ENCODE data around the gene TRPV4.

The TRPV4 gene

DNA sequence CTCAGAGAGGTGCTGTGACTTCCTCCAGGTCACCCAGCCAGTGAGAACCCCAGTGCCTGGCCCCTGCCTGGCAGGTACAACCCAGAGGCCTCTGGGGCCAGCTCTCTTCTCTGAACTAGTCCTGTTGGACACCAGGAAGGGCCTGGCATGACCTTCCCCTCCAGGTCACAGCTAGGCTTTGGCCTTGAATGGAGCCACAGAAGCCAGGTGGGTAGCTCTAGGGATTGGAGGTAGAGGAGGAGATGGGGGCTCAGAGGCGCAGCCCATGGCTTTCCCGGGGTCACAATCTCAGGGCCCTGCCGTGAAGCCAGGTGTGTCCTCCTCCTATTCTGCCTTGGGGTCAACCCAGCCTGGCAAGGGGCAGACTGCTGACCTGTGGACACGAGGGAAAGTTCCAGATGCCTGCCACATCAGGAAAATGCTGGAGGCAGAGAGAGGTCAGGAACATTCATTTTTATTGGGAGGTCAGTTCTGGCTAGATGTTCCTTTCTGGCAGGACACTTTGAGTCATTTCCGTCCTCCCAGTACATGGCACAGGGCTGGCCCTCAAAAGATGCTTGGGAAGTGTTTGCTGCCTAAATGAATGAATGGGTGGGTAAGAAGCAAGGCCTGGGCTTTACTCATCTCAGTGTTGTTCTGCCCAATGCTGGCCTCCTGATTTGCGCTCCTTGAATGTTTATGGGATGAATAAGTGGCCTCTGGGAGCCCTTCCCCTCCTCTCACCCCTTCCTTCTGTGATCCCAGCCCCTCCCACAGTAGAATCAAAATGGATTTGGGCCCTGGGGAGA, 94.1 kb downstream of the TRPV4 start:
- DNase-seq: no peak

DNA sequence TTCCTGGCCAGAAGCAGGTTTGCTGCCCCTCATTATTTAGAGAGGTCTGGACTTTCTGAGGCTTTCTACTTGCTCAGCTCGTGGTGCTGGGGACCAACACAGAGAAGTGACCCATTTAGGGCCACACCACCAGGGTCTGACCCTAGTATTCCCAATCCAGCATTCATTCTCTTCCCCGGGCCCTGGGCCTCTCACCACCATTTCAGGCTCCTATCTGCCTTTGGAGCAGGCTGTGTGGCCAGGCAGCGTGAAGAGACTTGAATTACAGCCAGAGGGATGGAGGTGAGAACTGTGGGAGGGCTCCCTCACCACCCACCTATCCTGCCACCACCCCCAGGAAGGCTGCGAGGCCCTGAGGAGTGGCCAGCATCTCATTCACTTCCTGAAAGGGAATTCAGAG, 95.0 kb downstream of the TRPV4 start:
- DNase-seq: no peak

DNA sequence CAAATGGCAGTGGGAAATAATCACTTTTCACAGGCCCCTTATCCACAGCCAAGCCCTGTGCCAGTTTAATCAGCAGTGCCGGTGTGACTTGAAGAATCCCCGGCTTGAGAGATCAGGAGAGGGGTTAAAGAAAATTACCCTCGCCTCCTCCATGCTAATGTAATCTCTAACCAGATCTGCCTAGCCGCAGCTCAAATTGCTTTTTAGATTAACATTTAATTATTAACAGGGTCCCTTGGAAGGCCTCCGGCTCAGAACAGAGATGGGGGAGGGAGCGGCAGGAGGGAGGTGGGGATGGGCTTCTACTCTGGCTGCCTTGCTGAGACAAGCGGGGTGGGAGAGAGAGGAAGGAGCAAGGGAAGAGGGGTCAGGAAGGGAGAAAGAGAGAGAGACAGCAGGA, 95.6 kb downstream of the TRPV4 start:
- no peak for DNase-seq

DNA sequence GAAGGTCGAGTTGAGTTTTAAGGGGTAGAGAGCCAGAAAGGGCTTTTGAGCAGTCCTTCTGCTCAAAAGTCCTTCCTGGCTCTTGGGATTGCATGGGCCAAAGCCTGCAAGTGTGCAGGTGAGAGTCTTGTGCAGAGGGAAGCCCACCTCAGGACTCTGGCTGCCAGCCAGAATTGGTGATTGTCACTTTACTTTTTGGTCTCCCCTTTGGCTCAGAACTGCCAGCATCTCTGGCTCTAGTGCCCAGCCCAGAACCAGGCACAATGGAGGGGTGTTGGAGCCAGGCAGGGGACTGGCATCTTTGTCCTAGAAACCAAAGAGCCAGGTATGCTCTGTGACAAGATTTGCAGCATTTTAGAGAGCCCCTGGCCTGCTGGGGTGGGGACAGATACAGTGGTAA, 96.1 kb downstream of the TRPV4 start:
- no peak for DNase-seq

DNA sequence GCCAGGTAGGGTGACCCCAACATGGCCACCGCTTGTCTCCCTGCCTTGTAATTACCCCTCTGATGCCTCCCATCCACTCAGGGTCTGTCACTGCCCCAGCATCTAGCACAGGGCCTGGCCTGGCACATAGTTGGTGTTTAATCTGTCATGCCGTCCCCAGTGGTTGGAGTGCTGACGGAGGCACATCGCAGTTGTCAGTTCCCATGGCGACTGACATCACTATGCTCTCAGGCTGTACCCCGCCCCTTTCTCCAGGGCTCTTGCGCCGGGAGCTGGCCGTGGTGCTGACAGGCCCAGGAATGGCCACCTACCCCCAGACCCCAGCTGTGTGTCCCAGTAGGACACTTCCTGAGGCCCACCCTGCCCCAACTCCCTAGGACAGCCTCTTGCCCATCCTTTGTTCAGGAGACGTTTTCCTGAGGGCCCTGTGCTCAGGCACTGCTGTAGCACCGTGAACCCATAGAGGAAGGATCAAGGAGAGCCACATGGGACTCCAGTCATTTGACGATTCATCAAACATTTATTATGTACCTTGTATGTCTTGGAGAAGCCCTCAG, 96.6 kb downstream of the TRPV4 start:
- DNase-seq: no peak

DNA sequence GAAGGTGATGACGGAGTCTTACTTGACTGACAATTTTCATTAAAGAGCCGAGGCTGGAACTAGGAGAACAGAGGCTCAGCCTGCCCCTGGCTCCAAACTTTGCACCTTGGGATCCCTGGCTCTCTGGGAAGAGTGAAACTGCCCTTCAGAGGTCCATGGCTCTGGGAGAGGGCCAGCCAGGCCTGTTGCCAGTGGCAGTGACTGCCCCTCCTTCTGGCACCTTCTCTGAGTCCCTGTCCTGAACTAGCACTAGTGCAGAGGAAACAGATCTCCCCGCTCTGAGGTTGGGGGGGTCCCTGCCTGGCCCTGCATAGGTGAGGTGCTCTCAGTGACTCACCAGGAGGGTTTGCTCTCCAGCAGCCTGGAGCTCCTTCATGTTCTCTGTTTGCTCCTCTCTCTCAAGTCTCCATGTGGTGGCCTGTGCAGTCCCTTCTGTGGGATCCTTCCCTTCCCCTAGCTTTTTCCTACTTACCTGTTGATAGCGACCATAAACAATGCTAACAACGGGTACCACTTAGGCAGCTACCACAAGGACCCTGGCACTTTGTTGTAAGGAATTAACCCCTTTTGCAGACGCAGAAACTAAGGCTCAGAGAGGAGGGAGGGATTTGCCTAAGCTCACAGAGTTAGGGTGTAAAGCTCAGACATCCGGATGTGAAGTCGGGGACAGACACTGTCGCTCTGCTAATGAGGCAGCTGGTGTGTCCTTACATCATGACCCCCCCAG, 97.2 kb downstream of the TRPV4 start:
- no peak for DNase-seq

DNA sequence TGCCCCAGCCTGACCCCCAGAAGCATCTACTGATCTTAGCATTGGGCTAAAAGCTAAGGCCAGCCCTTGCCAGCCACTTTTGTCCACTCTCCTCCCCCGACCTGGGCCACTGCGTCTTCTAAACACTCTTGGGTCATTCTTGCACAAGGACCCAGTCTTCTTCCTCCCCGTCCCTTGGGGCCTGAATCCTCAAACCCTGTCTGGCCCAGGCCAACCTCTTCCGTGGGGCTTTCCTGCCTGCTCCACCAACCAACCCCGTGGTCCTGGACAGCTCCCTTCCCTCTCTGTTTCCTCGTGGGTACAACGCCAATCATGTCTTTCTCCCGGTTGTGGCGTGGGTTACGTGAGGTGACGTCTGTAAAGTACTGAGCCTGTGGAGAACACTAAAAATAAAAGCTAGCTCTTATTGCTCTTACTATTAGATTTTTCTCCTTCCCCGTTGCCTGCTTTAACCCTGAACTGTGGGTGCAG, 98.1 kb downstream of the TRPV4 start:
- no peak for DNase-seq

DNA sequence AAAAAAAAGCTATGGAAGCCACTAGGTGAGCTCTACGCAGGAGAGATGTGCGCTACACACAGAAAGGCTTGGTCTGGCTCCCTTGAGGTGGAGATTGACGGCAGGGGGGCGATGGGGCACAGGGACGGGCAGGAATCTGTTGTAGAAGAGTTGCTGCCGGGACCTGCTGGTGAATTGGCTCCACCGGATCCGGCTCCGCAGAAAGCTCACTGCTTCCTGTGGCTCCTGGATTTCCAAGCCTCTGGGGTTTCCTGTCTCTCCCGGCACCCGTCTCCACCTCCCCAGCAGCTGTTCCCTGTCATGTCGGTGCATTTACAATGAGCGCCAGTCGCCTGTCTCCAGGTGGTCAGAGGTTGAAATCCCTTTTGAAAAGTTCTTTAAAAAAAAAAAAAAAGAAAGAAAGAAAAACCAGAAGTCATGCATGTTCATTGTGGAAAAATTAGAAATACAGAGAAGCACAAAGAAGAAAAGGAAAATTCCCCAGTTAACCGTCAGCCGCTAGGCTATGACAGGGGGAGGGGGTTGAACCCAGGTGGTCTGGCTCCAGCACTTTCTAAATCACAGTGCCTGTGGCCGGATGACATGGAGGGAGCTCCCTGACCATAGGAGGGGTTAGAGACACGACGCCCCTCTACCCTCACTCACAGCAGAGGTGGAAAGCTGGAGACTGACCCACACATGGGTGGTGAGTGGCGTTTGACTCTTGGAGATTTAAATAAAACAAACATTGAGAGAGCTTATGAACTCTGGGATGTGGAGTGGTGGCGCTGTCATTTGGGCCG, 98.8 kb downstream of the TRPV4 start:
- no peak for DNase-seq

Data from activated CD4-positive, alpha-beta T cell treated with anti-CD3 and anti-CD28 coated beads for 1 hour (primary cell).